Astrocyte of the cerebellum (primary cell): Measurements from ENCODE around the gene SPOCD1.

ENCODE experiments used
- DNase-seq: peaks from one replicate; pipeline ENCODE4 v3.0.0-alpha.2; 2011; ENCODE audit warnings: low read depth
- H3K4me3 ChIP-seq: 2 replicates; pipeline ENCODE4 v1.5.1; 2011; ENCODE audit warnings: mild to moderate bottlenecking, low read depth, low read length, moderate library complexity
- CTCF ChIP-seq: IDR thresholded peaks from 2 replicates; pipeline ENCODE4 v1.5.1; 2012; ENCODE audit warnings: low read length, low read depth, moderate library complexity, mild to moderate bottlenecking; ENCODE audit errors: missing control alignments
- in situ Hi-C: cut with HindIII; loops from 2 replicates; pipeline ENCODE4 v1.10.0; 2017; ENCODE audit warnings: low sequenced_read_pairs

SPOCD1 gene

GRCh38 chr1:31839662-31840343 lies 24.0 kb upstream of the SPOCD1 start:
- in situ Hi-C loops: no loop called here
- TF ChIP-seq CTCF: no peak
- no peak for DNase-seq
- H3K4me3 ChIP-seq: no peak overlapping the region

GRCh38 chr1:31837451-31838158 lies 21.8 kb upstream of the SPOCD1 start:
- in situ Hi-C loops: no loop called here
- no peak for DNase-seq
- TF ChIP-seq CTCF: no peak
- no peak overlapping the region for H3K4me3 ChIP-seq

GRCh38 chr1:31836638-31837037 lies 20.8 kb upstream of the SPOCD1 start:
- DNase-seq: no peak
- no peak overlapping the region for H3K4me3 ChIP-seq
- TF ChIP-seq CTCF: no peak
- in situ Hi-C loops: no loop called here

GRCh38 chr1:31835415-31835814 lies 19.6 kb upstream of the SPOCD1 start:
- TF ChIP-seq CTCF: no peak
- in situ Hi-C loops: no loop called here

GRCh38 chr1:31834501-31834900 lies 18.7 kb upstream of the SPOCD1 start:
- DNase-seq: no peak
- H3K4me3 ChIP-seq: no peak overlapping the region
- in situ Hi-C loops: no loop called here
- no peak for TF ChIP-seq CTCF

More at GRCh38 chr1:31835415-31835814, 19.6 kb upstream of the SPOCD1 start:
- DNase-seq: no peak
- no peak overlapping the region for H3K4me3 ChIP-seq

GRCh38 chr1:31831397-31832378 lies 15.9 kb upstream of the SPOCD1 start:
- in situ Hi-C loops: no loop called here
- DNase-seq: no peak
- TF ChIP-seq CTCF: no peak
- no peak overlapping the region for H3K4me3 ChIP-seq
